Endothelial cell of umbilical vein (primary cell): Measurements from ENCODE around the gene ARHGEF37. TPM values are rescaled to one million over a fixed set of nuclear protein-coding genes. Genes with fewer than 3 reads are reported as not detected.
"Not testable (repeated sequence)": the region's sequence is repeated elsewhere in the genome, so short reads cannot be mapped to it uniquely, and the experiment has no call there.

Experiments
- BruUV-seq: library from RNA; stranded (reverse); fragments of 400-500 nt; replicated peaks from 2 replicates; lab custom pipeline; 2021; lab: Mats Ljungman, UMichigan
- CTCF ChIA-PET: fragments of 300-600, 350-600 bp; sonication (Branson Sonifier 250); formaldehyde crosslinking; loops from one replicate; lab custom pipeline; 2021; ENCODE audit warnings: antibody characterized with exemption, inconsistent platforms; lab: Charles Lee
- POLR2A ChIA-PET: fragments of 300-600, 350-600 bp; sonication (Branson Sonifier 250); formaldehyde crosslinking; loops from one replicate; lab custom pipeline; 2021; ENCODE audit warnings: antibody characterized with exemption, inconsistent platforms; lab: Charles Lee
- DNase-seq: peaks from one replicate; pipeline ENCODE4 v3.0.0-alpha.2; 2011; ENCODE audit warnings: low read depth, low spot score
- FAIRE-seq: peaks from 2 replicates; lab custom pipeline; 2011; peaks lifted over from hg19 to GRCh38; lab: Jason Lieb, UNC
- H2AFZ ChIP-seq: 2 replicates; pipeline ENCODE4 v1.6.0; 2012; ENCODE audit warnings: low read depth, low read length, control low read depth, inconsistent platforms
- H3K27ac ChIP-seq: 2 replicates; pipeline ENCODE4 v1.5.1; 2011; ENCODE audit warnings: low read depth, mild to moderate bottlenecking, control low read depth, low read length, moderate library complexity; ENCODE audit not compliant: insufficient read depth
- H3K27me3 ChIP-seq, 2 experiments: 2 replicates each; pipeline versions ENCODE4 v1.6.0 to v1.6.1; 2011; ENCODE audit warnings: low read length in 2 of 2, mixed read lengths in 1 of 2; ENCODE audit not compliant: control insufficient read depth in 2 of 2, insufficient read depth in 2 of 2
- H3K36me3 ChIP-seq, 2 experiments: 2 replicates in 1 of 2; 3 replicates in 1 of 2; pipeline ENCODE4 v1.5.1; 2011; ENCODE audit warnings: low read length in 2 of 2, mild to moderate bottlenecking in 1 of 2, moderate library complexity in 1 of 2; ENCODE audit not compliant: control insufficient read depth in 2 of 2, insufficient read depth in 2 of 2; ENCODE audit errors: extremely low read depth in 1 of 2
- H3K4me1 ChIP-seq: 3 replicates; pipeline ENCODE4 v1.5.1; 2011; ENCODE audit warnings: mild to moderate bottlenecking, low read length; ENCODE audit not compliant: control insufficient read depth, insufficient read depth; ENCODE audit errors: extremely low read depth
- H3K4me2 ChIP-seq: 2 replicates; pipeline ENCODE4 v1.6.1; 2011; ENCODE audit warnings: low read length, control low read depth, mixed read lengths; ENCODE audit not compliant: insufficient read depth
- H3K4me3 ChIP-seq, 3 experiments: fragments of 200-600 bp in 1 of 3; sonication (generic), shearing (Covaris generic) in 1 of 3; replicated peaks in 1 of 3; 2 replicates each; pipeline ENCODE4 v1.5.1; 2011 to 2016; ENCODE audit warnings: control low read depth in 3 of 3, low read length in 3 of 3, mild to moderate bottlenecking in 2 of 3, inconsistent platforms in 1 of 3, low read depth in 1 of 3, moderate library complexity in 1 of 3; ENCODE audit not compliant: insufficient read depth in 1 of 3
- H3K79me2 ChIP-seq: 2 replicates; pipeline ENCODE4 v1.6.0; 2012; ENCODE audit warnings: low read length, inconsistent platforms; ENCODE audit not compliant: control insufficient read depth, insufficient read depth
- H3K9ac ChIP-seq: replicated peaks from 2 replicates; pipeline ENCODE3; 2011; ENCODE audit warnings: low read length, control low read depth; ENCODE audit not compliant: insufficient read depth; ENCODE audit errors: extremely low read depth
- H3K9me1 ChIP-seq: replicated peaks from 3 replicates; pipeline ENCODE4 v1.6.0; 2011; ENCODE audit warnings: mild to moderate bottlenecking, low read length; ENCODE audit not compliant: control insufficient read depth, insufficient read depth; ENCODE audit errors: extremely low read depth
- H3K9me3 ChIP-seq: replicated peaks from 2 replicates; pipeline ENCODE4 v1.5.1; 2012; ENCODE audit warnings: low read length, inconsistent platforms; ENCODE audit not compliant: control insufficient read depth, insufficient read depth
- H4K20me1 ChIP-seq: replicated peaks from 2 replicates; pipeline ENCODE3; 2011; ENCODE audit warnings: mild to moderate bottlenecking, low read length; ENCODE audit not compliant: control insufficient read depth, insufficient read depth; ENCODE audit errors: extremely low read depth
- EZH2 ChIP-seq: IDR thresholded peaks from 2 replicates; pipeline ENCODE4 v1.6.1; 2012; ENCODE audit warnings: borderline replicate concordance, low read depth, mild to moderate bottlenecking, moderate library complexity, low read length, inconsistent platforms; ENCODE audit not compliant: severe bottlenecking
- FOS ChIP-seq: IDR thresholded peaks from 2 replicates; pipeline ENCODE4 v1.6.1; 2011; ENCODE audit warnings: mild to moderate bottlenecking, low read length, moderate library complexity, borderline replicate concordance; ENCODE audit not compliant: insufficient read depth
- GATA2 ChIP-seq: IDR thresholded peaks from 2 replicates; pipeline ENCODE4 v1.7.0; 2011; ENCODE audit warnings: low read depth, mild to moderate bottlenecking, moderate library complexity, mixed read lengths, low read length; ENCODE audit not compliant: insufficient read length, insufficient read depth
- JUN ChIP-seq: IDR thresholded peaks from 2 replicates; pipeline ENCODE4 v1.6.1; 2011; ENCODE audit warnings: borderline replicate concordance, low read depth; ENCODE audit not compliant: insufficient read length, insufficient read depth
- MAX ChIP-seq: IDR thresholded peaks from 2 replicates; pipeline ENCODE4 v1.6.1; 2011; ENCODE audit not compliant: insufficient read depth, insufficient read length
- MYC ChIP-seq: IDR thresholded peaks from one replicate; pipeline ENCODE4 v1.6.1; 2011; ENCODE audit warnings: mild to moderate bottlenecking, low read depth, low read length
- POLR2A ChIP-seq: IDR thresholded peaks from 2 replicates; pipeline ENCODE4 v1.6.1; 2012; ENCODE audit warnings: low read depth, mild to moderate bottlenecking, control low read depth, low read length
- POLR2AphosphoS5 ChIP-seq: IDR thresholded peaks from 2 replicates; pipeline ENCODE4 v1.6.1; 2012; ENCODE audit warnings: low read depth, mild to moderate bottlenecking, control low read depth, low read length, moderate library complexity; ENCODE audit not compliant: insufficient read depth
- dilution Hi-C: fragments of 300-500 bp; cut with MboI; formaldehyde crosslinking; loops from one replicate; pipeline ENCODE4 v1.15.0; 2019; ENCODE audit warnings: low sequenced_read_pairs; ENCODE audit not compliant: extremely low pct_ligation_motif_present
- intact Hi-C: fragments of 100-400 bp; cut with micrococcal nuclease; formaldehyde crosslinking; loops from one replicate; pipeline ENCODE4 v1.10.0; 2022
- polyA plus RNA-seq, 4 experiments: library from polyadenylated mRNA; depleted of rRNA in 3 of 4; stranded (reverse) in 3 of 4; unstranded in 1 of 4; fragments of >200 nt; gene quantifications; 2 replicates each; pipeline versions ENCODE4 v1.2.1 to v1.2.3, GENCODE V29; 2011 to 2012; ENCODE audit warnings: missing spikeins in 1 of 4
- total RNA-seq: library from RNA; stranded (reverse); gene quantifications from 2 replicates; pipeline ENCODE4 v1.2.3, GENCODE V29; 2021
- TF ChIP-seq, protein P1 (sequence below), 2 donors: IDR thresholded peaks; 1 replicate in 1 of 2; 2 replicates in 1 of 2; pipeline ENCODE4 v1.5.1; 2011; ENCODE audit warnings: low read length in 2 of 2, mild to moderate bottlenecking in 2 of 2, moderate library complexity in 2 of 2, control low read depth in 1 of 2, inconsistent platforms in 1 of 2, low read depth in 1 of 2; ENCODE audit not compliant: insufficient read depth in 1 of 2; ENCODE audit errors: extremely low read depth in 1 of 2

The ARHGEF37 gene
- total and polyA plus RNA-seq, 2 donors (not counting 3 experiments of a cell fraction or from before 2014, with no cell fraction given) = 4.9 to 7.0 TPM

GRCh38 chr5:149597618-149598017, 16.3 kb downstream of the ARHGEF37 start:
- Histone ChIP-seq H3K27me3 (peaks cover 0 to 1% of the 10 kb centered on the region in 2 experiments), H3K9me3 (no peaks in the 10 kb centered on the region), H3K4me1 (peaks cover 7% of the 10 kb centered on the region), H3K27ac (no peak overlapping the region), H3K36me3 (peaks cover 0 to 8% of the 10 kb centered on the region in 2 experiments), H3K4me3 (no peak overlapping the region), H3K79me2 (no peaks in the 10 kb centered on the region), H3K9ac (no peak overlapping the region), H2AFZ (no peak overlapping the region), H3K9me1 (no peaks in the 10 kb centered on the region), H4K20me1 (no peaks in the 10 kb centered on the region), H3K4me2 (no peak overlapping the region)
- dilution Hi-C loops = no loop called here
- BruUV-seq = no TSS peak
- TF ChIP-seq POLR2A (no peak), FOS (no peak), JUN (no peak), EZH2 (no peak), POLR2AphosphoS5 (no peak), MAX (no peak), MYC (no peak), GATA2 (no peak)
- TF ChIP-seq, protein P1, sequence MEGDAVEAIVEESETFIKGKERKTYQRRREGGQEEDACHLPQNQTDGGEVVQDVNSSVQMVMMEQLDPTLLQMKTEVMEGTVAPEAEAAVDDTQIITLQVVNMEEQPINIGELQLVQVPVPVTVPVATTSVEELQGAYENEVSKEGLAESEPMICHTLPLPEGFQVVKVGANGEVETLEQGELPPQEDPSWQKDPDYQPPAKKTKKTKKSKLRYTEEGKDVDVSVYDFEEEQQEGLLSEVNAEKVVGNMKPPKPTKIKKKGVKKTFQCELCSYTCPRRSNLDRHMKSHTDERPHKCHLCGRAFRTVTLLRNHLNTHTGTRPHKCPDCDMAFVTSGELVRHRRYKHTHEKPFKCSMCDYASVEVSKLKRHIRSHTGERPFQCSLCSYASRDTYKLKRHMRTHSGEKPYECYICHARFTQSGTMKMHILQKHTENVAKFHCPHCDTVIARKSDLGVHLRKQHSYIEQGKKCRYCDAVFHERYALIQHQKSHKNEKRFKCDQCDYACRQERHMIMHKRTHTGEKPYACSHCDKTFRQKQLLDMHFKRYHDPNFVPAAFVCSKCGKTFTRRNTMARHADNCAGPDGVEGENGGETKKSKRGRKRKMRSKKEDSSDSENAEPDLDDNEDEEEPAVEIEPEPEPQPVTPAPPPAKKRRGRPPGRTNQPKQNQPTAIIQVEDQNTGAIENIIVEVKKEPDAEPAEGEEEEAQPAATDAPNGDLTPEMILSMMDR (IDR thresholded peaks at IDR 0.05; ENCODE audit: extremely low read depth in 1 of 2, insufficient read depth in 1 of 2, low read depth in 1 of 2, low read length in 2 of 2) = no peak
- ChIA-PET POLR2A (interaction anchor here (1.8 kb wide), 1 partner anchor 15 kb away, joined by 7 read pairs; the partner anchor contains the start of gene ARHGEF37), CTCF (interaction anchor here (1.2 to 2.2 kb wide), 4 partner anchors 13 to 21 kb away, joined by 3 to 9 read pairs (median 6); partner anchors contain the start of gene ARHGEF37)
- DNase-seq (no peak), FAIRE-seq (no peak)
- intact Hi-C loops = no loop called here

GRCh38 chr5:149598234-149598633, 16.9 kb downstream of the ARHGEF37 start:
- H4K20me1 ChIP-seq, intact Hi-C loops, H3K27me3 ChIP-seq, H3K36me3 ChIP-seq, H2AFZ ChIP-seq, H3K79me2 ChIP-seq, H3K9me3 ChIP-seq, H3K4me1 ChIP-seq, BruUV-seq, H3K9ac ChIP-seq, H3K4me3 ChIP-seq, dilution Hi-C loops, H3K4me2 ChIP-seq, POLR2A ChIA-PET, FAIRE-seq, H3K27ac ChIP-seq, H3K9me1 ChIP-seq, DNase-seq: not testable (repeated sequence)
- CTCF ChIA-PET = interaction anchor here (1.2 to 2.2 kb wide), 4 partner anchors 12 to 20 kb away, joined by 3 to 9 read pairs (median 6); partner anchors contain the start of gene ARHGEF37
